HG03060 (cell line): Measurements from ENCODE around the gene EXT2.

Experiments
- ATAC-seq: cut with Tn5 transposase; IDR thresholded peaks from one replicate; pipeline ENCODE4 v1.9.1; 2021; ENCODE audit warnings: low read depth, moderate number of reproducible peaks; ENCODE audit not compliant: unreplicated experiment

Gene EXT2

DNA sequence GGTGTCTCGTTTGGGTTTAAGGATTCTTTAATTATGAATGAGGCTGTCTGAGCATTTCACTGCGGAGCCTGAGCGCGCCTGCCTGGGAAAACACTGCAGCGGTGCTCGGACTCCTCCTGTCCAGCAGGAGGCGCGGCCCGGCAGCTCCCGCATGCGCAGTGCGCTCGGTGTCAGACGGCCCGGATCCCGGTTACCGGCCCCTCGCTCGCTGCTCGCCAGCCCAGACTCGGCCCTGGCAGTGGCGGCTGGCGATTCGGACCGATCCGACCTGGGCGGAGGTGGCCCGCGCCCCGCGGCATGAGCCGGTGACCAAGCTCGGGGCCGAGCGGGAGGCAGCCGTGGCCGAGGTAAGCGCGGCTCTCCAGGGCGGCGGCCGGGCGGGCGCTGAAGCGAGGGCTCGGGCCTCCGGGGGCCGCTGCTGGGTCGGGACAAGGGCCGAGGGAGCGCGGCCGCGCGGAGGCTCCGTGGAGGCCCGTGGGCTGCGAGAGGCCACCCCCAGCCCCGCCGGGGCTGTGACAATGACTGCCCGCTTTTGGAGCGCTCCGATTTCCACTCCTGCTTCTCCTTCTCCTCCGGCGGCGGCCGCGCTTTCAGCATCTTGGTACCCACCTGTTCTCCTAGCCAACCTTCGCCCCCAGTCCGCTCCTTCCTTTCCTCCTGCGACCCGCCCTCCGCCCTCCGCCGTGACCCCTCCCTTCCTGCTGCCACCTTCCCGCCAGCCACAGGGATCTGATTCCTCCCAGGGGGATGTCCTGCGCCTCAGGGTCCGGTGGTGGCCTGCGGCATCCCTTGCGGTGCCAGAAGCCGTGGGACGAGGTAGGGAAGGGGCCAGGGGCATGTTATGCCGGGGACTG lies at the start of gene EXT2:
TSS of gene EXT2 (plus strand) at position 173 of the 854 bp plus-strand sequence. CDS start 12,035 bp downstream, outside the sequence.
- ATAC-seq = peak; percentile 76

DNA sequence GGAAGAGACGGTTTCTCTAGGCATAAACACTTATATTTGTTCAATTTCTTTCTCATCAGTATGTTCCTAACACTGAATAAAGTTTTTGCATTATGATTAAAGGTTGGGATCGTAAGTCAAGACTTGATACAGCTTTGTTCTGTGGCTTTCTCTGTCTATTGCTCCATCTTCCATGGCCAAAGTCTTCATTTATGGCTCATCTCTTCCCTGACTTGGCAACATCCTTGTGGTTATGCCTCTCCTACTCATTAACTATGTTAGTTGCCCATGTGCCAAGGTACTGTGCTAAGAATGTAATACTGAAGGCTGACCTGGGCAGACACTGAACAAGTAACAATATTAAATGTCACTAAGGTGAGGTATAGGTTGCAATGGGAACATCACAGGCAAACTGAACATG lies 49.3 kb upstream of the EXT2 start:
- ATAC-seq = no peak

GRCh38 chr11:44047298-44047697 lies 48.2 kb upstream of the EXT2 start:
- no peak for ATAC-seq

- ATAC-seq = no peak
These were observed 47.5 kb upstream of the EXT2 start, which contains the start of gene ACCSL for GRCh38 chr11:44047931-44048431. TSS of gene ACCSL (plus strand) at chr11:44047981. CDS start at chr11:44048037, 56 bp downstream.

- ATAC-seq = no peak
These were observed 45.6 kb upstream of the EXT2 start for GRCh38 chr11:44049832-44050231.

GRCh38 chr11:44051171-44051570 lies 44.3 kb upstream of the EXT2 start:
- no peak for ATAC-seq

DNA sequence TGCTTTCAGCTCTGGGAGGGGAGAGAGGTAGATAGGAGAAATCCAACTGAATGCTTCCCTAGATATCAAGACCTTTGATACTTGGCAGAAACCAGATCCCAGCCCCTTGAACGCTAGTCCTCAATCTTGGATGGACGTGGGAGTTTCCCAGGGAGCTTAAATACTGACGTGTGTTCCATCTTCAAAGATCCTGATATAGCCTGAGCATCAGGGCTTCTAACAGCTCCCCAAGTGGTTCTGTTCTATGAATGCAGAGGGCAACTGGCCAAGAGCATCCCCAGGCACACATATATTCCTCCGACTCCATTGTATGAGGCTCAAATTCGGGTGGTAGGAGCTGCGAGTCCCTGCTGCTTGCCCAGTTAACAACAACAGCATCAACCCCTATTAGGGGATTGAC lies 38.1 kb upstream of the EXT2 start:
- no peak for ATAC-seq

DNA sequence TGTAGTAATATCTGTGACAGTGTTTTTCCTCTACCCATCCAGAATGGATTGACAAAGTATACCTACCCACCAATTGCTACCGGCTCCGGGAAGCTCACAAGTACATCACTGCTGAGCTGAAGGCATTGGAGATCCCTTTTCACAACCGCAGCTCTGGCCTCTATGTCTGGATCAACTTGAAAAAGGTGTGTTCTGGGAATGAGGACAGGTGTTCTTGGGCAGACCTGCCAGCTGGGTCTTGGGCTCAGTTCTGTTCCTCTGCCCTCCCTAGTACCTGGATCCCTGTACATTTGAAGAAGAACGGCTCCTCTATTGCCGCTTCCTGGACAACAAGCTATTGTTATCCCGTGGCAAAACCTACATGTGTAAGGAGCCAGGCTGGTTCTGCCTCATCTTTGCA lies 37.2 kb upstream of the EXT2 start:
- no peak for ATAC-seq

GRCh38 chr11:44065161-44065661 lies 30.3 kb upstream of the EXT2 start:
- no peak for ATAC-seq

DNA sequence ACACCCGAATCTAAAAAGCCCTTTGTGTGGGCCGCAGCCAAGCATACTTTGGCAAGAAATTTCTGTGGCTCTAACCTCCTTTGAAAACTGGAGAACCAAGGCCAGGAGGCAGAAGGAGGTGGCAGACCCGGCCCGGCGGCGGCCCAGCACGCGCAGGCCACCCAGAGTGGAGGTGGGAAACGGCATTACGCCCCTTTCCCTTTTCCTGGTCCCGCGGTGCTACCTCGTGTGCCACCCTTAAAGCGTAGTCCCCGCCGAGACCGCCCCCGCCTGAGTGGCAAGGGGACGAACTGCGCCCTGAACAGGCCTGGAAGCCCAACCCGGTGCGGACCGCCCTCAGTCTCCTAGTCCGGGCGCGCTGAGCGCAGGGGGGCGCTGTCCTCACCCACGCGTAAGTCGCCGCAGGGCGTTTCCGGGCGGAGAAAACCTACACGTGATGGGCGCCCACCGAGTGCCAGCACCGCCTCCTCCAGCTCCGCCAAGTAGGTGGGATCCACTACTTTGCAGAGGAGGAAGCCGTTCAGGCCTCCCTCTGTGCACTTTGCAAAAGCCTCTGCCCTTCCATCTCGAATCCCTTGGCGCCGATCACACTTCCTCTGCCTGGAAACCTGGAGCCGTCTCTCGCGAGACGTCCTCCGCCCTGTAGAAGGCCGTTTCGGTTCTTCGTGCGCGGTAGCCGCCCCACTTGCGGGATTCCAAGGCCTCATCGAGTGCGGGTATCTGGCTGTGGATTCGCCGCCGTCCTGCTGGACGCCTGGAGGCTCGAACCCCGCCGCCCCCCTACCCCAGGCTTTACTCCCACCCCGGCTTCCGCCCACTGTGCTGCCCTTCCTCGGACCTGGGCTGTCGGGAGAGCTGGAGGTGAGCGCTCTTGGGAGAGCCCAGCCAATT lies 29.4 kb upstream of the EXT2 start, which contains the start of gene ACCS:
TSS of gene ACCS (plus strand) at position 430 of the 891 bp plus-strand sequence. CDS start 1,358 bp downstream, outside the sequence.
- peak; percentile 91 for ATAC-seq

GRCh38 chr11:44066732-44067141 lies 28.7 kb upstream of the EXT2 start:
- no peak for ATAC-seq

- no peak for ATAC-seq
These were observed 28.2 kb upstream of the EXT2 start for GRCh38 chr11:44067266-44067665.

DNA sequence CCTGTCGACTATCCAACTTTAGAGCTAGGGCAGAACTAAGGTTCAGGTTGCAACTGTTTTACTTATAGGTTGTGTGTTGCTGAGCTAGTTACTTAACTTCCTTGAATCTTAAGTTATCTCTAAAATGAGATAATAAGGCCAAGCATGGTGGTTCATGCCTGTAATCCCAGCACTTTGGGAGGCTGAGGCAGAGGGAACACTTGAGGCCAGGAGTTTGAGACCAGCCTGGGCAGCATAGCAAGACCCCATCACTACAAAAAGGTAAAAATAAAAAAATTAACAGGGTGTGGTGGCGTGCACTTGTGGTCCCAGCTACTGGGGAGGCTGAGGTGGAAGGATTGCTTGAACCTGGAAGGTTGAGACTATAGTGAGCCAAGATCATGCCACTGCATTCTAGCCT lies 27.3 kb upstream of the EXT2 start:
- ATAC-seq = no peak

- no peak for ATAC-seq
These were observed 24.3 kb upstream of the EXT2 start for GRCh38 chr11:44071157-44071556.

DNA sequence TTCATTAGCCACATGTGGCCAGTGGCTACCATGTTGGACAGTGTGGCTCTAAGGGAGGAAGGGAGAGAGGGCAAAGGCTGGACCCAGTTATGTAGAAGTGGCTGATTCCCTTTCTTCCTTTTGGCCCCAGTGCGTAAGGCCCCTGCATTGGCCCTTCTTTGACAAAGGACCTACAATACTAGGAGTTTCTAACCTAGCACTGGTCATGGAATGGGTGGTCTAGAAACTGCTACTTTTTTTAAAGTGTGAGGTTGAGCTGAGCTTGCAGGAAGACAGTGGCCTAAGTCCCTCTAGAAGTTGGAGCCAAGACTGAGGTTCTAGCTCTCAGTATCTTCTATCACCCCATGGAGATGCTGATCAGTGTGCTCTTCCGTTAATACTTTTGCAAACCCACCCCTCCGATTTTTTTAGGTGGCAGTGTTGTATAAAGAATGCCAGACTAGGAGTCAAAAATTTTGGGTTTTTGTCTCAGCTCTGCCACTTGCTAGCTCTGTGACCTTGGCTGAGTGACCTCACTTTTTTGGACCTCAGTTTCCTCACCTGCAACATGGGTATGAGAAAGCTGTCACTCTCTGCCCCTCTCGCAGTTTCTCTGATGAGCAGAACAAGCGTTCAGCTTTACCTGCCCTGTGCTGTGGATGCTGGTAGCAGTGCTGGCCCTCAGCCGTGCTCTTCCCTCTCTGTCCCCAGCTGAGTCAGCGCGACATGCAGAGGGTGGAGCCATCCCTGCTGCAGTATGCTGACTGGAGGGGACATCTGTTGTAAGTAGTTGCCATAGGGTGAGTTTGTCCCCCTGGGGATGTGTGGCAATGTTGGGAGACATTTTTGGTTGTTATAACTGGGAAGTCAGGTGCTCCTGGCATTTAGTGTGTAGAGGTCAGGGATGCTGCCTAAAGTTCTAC lies 22.5 kb upstream of the EXT2 start:
- no peak for ATAC-seq

- no peak for ATAC-seq
These were observed 16.7 kb upstream of the EXT2 start for GRCh38 chr11:44078794-44079193.

DNA sequence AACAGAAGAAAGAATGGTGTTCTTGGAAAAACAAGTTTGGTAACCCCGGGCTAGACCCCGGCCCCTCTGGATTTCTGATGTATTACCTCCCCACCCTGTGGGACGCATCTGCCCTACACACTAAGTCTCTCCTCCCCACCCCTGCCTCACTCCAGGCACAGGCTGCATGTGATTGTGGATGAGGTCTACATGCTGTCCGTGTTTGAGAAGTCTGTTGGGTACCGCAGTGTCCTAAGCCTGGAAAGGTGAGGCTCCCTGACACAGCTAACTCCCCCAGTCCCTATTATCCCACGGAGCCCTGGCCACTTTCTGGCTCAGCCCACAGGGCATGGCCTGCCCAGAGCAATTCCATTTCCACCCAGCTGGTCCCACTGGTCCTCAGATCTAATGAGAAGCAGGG lies 16.1 kb upstream of the EXT2 start:
- ATAC-seq = no peak

- ATAC-seq = no peak
These were observed 14.5 kb upstream of the EXT2 start for GRCh38 chr11:44080951-44081350.

GRCh38 chr11:44082645-44083044 lies 12.8 kb upstream of the EXT2 start:
- no peak for ATAC-seq

DNA sequence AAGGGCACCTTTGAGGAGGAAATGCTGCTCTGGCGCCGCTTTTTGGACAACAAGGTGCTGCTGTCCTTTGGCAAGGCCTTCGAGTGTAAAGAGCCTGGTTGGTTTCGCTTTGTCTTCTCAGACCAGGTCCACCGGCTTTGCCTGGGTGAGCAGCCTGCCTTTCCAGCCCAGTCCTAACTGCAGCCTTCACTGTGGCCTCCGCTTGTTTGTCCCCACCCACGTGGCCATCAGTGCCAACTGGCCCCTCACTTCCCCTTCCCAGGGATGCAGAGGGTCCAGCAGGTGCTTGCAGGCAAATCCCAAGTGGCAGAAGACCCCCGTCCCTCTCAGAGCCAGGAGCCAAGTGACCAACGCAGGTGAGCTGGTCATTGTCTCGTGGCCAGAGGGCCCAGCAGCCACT lies 12.0 kb upstream of the EXT2 start:
- no peak for ATAC-seq
